GM12873 (cell line): Measurements from ENCODE around the gene EIF3K.

Experiments used
- TF ChIP-seq, protein P1 (sequence below): IDR thresholded peaks from 2 replicates; pipeline ENCODE4 v1.5.1; 2012; ENCODE audit warnings: low read depth, mild to moderate bottlenecking, moderate library complexity, low read length, control low read depth; ENCODE audit not compliant: insufficient read depth; ENCODE audit errors: missing control alignments

Gene EIF3K

DNA sequence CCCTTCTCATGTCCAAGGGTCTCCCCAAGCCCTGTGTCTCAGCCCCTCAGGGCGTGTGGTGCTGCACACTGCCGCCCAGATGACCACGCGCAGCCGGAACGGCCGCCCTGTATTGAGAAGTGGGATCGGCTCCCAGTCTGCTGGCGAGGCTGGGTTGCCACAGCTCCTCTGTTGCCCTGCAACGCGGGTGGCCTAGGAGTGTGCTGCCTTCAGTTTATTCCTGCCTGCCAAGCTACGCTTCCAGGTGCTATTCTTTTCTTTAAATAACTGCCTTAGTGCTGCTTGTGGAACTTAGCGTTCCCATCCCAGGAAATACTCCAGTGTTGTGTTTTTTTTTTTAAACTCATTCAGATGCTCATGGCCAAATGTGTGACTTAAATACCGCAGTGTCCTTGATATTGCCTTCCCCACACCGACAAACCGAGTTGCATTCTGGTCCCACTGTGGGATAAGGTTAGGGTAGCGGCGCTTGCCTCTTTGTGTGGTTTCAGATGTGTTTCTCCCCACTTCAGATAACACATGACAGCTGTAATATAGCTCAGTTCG lies 45.0 kb downstream of the EIF3K start:
- TF ChIP-seq, protein P1, sequence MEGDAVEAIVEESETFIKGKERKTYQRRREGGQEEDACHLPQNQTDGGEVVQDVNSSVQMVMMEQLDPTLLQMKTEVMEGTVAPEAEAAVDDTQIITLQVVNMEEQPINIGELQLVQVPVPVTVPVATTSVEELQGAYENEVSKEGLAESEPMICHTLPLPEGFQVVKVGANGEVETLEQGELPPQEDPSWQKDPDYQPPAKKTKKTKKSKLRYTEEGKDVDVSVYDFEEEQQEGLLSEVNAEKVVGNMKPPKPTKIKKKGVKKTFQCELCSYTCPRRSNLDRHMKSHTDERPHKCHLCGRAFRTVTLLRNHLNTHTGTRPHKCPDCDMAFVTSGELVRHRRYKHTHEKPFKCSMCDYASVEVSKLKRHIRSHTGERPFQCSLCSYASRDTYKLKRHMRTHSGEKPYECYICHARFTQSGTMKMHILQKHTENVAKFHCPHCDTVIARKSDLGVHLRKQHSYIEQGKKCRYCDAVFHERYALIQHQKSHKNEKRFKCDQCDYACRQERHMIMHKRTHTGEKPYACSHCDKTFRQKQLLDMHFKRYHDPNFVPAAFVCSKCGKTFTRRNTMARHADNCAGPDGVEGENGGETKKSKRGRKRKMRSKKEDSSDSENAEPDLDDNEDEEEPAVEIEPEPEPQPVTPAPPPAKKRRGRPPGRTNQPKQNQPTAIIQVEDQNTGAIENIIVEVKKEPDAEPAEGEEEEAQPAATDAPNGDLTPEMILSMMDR, result no peak

DNA sequence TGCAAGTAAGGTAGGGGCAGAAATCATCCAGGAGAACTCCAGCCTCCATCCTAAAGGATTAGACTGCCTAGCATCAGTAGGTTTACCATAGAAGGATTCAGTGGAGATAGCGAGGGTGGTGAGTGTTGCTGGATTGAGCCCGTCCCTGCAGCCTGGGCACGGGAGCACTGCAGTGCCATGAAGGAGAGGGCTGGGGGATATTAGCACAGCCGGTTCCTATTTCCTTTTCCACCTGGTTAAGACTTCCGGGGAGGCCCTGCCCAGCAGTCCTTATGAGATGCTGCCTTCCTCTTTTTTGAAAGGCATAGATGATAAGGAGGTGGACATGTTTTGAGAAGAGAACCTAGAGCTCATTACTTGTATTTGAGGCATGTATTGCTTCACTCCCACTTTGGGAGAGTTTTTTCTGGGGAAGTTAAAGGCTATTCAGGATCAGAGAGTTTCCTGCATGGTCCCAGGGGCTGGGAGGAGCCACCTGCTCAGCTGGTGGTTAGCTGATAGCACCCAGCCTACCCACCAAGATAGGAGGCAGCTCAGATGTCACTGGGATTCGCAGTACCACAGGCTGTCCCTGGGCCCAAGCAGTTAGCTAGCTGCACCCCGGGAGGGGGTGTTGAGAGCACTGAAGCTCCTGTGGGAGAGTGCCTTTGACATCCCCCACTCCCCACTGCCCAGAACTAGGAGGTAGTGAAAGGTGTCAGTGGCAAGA lies 45.7 kb downstream of the EIF3K start:
- TF ChIP-seq, protein P1, result no peak

- TF ChIP-seq, protein P1, result no peak
Observed at GRCh38 chr19:38665219-38665931, 46.4 kb downstream of the EIF3K start.

GRCh38 chr19:38665950-38666662 lies 47.1 kb downstream of the EIF3K start:
- TF ChIP-seq, protein P1, result no peak

- TF ChIP-seq, protein P1, result no peak
Observed at GRCh38 chr19:38666663-38667511, 47.9 kb downstream of the EIF3K start.

- TF ChIP-seq, protein P1, result no peak
Observed at GRCh38 chr19:38667661-38668171, 48.7 kb downstream of the EIF3K start.
